ENCODE results near the gene KRTAP22-1.

KRTAP22-1 gene

DNA sequence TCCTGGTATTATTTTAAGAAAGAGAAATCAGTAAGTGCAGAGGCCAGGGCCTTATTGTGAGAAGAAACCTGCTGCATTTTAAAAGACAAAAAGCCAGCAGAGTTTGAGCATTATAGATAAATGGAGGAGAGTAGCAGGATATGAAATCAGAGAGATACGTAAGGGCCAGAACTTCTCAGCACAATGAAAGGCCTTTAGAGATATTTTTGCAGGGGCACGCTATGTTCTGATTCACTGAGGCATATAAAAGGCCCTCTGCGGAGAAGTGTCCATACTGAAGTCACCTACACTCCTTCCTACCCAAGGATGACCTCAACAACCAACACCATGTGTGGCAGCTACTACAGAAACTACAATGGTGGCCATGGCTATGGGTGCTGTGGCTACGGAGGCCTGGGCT lies 8.7 kb upstream of the KRTAP22-1 start, which contains the start of gene KRTAP6-3:
TSS of gene KRTAP6-3 (plus strand) at position 301 of the 400 bp plus-strand sequence. CDS start at position 307, 6 bp downstream.
- Histone ChIP-seq H3K27me3 (ENCODE audit: control insufficient read depth, insufficient read depth, low read length) (no peaks in the 10 kb centered on the region), H3K9ac (ENCODE audit: low read length) (no peak within 1 kb of the TSS), H3K27ac (ENCODE audit: low read depth, low read length) (no peak within 1 kb of the TSS), H3K4me3 (ENCODE audit: low read length) (no peak within 1 kb of the TSS), H3K4me1 (ENCODE audit: control insufficient read depth, insufficient read depth, low read length) (no peaks in the 10 kb centered on the region), H3K36me3 (ENCODE audit: control insufficient read depth, insufficient read depth, low read length) (no peaks in the 10 kb centered on the region)

DNA sequence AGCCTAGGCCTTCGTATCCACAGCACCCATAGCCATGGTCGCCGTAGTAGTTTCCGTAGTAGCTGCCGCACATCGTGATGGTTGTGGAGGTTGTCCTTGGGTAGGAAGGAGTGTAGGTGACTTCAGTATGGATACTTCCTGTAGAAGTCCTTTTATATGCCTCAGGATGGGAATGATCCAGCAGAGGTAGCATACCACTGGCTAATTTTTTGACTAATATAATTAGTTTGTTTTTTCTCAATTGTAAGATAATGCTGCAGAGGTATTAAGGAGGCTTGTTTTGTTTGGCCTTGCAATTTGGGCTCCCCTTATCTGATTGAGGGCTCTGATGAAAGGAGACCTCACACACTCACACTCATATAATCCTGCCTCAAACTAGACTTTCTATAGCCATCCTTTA lies 2.1 kb upstream of the KRTAP22-1 start, which contains the start of gene KRTAP6-2:
TSS of gene KRTAP6-2 (minus strand) at position 101 of the 400 bp plus-strand sequence. CDS start at position 73, 28 bp downstream.
- Histone ChIP-seq H3K36me3 (ENCODE audit: control insufficient read depth, insufficient read depth, low read length) (no peaks in the 10 kb centered on the region), H3K4me1 (ENCODE audit: control insufficient read depth, insufficient read depth, low read length) (no peaks in the 10 kb centered on the region), H3K27ac (ENCODE audit: low read depth, low read length) (no peak within 1 kb of the TSS), H3K9ac (ENCODE audit: low read length) (no peak within 1 kb of the TSS), H3K27me3 (ENCODE audit: control insufficient read depth, insufficient read depth, low read length) (no peaks in the 10 kb centered on the region), H3K4me3 (ENCODE audit: low read length) (no peak within 1 kb of the TSS)

- no peaks in the 10 kb centered on the region for H3K4me1 ChIP-seq (ENCODE audit: control insufficient read depth, insufficient read depth, low read length)
- no peak overlapping the region for H3K4me3 ChIP-seq (ENCODE audit: low read length)
Observed at GRCh38 chr21:30605968-30606367, 5.1 kb downstream of the KRTAP22-1 start.

DNA sequence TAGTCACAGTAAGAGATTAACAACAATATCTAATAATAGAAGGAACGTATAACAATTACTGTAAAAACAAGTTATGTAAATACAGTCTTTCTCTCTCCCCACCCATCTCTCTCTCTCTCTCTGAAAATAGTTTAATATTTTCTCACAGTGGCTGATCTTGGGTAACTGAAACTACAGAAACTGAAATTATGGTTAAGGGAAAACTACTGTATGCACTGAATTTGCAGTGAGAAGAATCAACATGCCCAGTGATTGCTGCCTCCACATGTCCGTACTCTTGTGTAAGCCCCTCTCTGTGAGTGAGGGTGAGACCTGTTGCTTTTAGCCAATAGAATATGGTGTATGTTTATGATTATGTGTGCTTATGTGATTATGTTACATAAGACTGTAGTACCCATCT lies 11.2 kb downstream of the KRTAP22-1 start:
- no peaks in the 10 kb centered on the region for H3K36me3 ChIP-seq (ENCODE audit: control insufficient read depth, insufficient read depth, low read length)
- H3K4me3 ChIP-seq (ENCODE audit: low read length): no peak overlapping the region
- H3K27ac ChIP-seq (ENCODE audit: low read depth, low read length): no peak overlapping the region
- no peak overlapping the region for H3K9ac ChIP-seq (ENCODE audit: low read length)
- no peaks in the 10 kb centered on the region for H3K27me3 ChIP-seq (ENCODE audit: control insufficient read depth, insufficient read depth, low read length)
- no peaks in the 10 kb centered on the region for H3K4me1 ChIP-seq (ENCODE audit: control insufficient read depth, insufficient read depth, low read length)

More at GRCh38 chr21:30605968-30606367, 5.1 kb downstream of the KRTAP22-1 start:
- H3K27me3 ChIP-seq (ENCODE audit: control insufficient read depth, insufficient read depth, low read length): no peaks in the 10 kb centered on the region
- H3K9ac ChIP-seq (ENCODE audit: low read length): no peak overlapping the region
- no peaks in the 10 kb centered on the region for H3K36me3 ChIP-seq (ENCODE audit: control insufficient read depth, insufficient read depth, low read length)
- no peak overlapping the region for H3K27ac ChIP-seq (ENCODE audit: low read depth, low read length)

DNA sequence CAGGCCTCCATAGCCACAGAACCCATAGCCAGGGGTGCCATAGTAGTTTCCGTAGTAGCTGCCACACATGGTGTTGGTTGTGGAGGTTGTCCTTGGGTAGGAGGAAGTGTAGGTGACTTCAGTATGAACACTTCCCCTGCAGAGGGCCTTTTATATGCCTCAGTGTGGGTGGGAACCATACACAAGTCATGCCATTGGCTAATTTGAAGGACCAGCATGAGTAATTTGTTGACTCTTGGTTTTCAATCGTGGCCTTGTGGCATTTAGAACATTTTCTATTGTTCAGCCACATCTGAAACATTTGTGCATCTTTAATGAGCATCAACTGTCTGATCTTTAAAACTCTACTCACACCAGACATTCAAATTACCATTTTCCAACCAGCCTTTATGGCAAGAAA lies 12.9 kb downstream of the KRTAP22-1 start, which contains the start of gene KRTAP6-1:
TSS of gene KRTAP6-1 (minus strand) at position 95 of the 400 bp plus-strand sequence. CDS start at position 69, 26 bp downstream.
- H3K4me1 ChIP-seq (ENCODE audit: control insufficient read depth, insufficient read depth, low read length): no peaks in the 10 kb centered on the region
- H3K27me3 ChIP-seq (ENCODE audit: control insufficient read depth, insufficient read depth, low read length): no peaks in the 10 kb centered on the region
- H3K9ac ChIP-seq (ENCODE audit: low read length): no peak within 1 kb of the TSS
- no peak within 1 kb of the TSS for H3K4me3 ChIP-seq (ENCODE audit: low read length)
- H3K27ac ChIP-seq (ENCODE audit: low read depth, low read length): no peak within 1 kb of the TSS
- no peaks in the 10 kb centered on the region for H3K36me3 ChIP-seq (ENCODE audit: control insufficient read depth, insufficient read depth, low read length)

GRCh38 chr21:30615199-30615598 lies 14.3 kb downstream of the KRTAP22-1 start:
- Histone ChIP-seq H3K4me1 (ENCODE audit: control insufficient read depth, insufficient read depth, low read length) (no peaks in the 10 kb centered on the region), H3K27ac (ENCODE audit: low read depth, low read length) (no peak overlapping the region), H3K9ac (ENCODE audit: low read length) (no peak overlapping the region), H3K27me3 (ENCODE audit: control insufficient read depth, insufficient read depth, low read length) (no peaks in the 10 kb centered on the region), H3K36me3 (ENCODE audit: control insufficient read depth, insufficient read depth, low read length) (no peaks in the 10 kb centered on the region), H3K4me3 (ENCODE audit: low read length) (no peak overlapping the region)

GRCh38 chr21:30616125-30616524 lies 15.2 kb downstream of the KRTAP22-1 start, which contains the start of gene KRTAP20-1:
Gene KRTAP20-1, plus strand, starts transcription at chr21:30616425. Its CDS starts 30 bp downstream, at chr21:30616455.
- no peaks in the 10 kb centered on the region for H3K27me3 ChIP-seq (ENCODE audit: control insufficient read depth, insufficient read depth, low read length)
- no peaks in the 10 kb centered on the region for H3K4me1 ChIP-seq (ENCODE audit: control insufficient read depth, insufficient read depth, low read length)
- no peak within 1 kb of the TSS for H3K9ac ChIP-seq (ENCODE audit: low read length)
- H3K36me3 ChIP-seq (ENCODE audit: control insufficient read depth, insufficient read depth, low read length): no peaks in the 10 kb centered on the region
- H3K27ac ChIP-seq (ENCODE audit: low read depth, low read length): no peak within 1 kb of the TSS
- no peak within 1 kb of the TSS for H3K4me3 ChIP-seq (ENCODE audit: low read length)

DNA sequence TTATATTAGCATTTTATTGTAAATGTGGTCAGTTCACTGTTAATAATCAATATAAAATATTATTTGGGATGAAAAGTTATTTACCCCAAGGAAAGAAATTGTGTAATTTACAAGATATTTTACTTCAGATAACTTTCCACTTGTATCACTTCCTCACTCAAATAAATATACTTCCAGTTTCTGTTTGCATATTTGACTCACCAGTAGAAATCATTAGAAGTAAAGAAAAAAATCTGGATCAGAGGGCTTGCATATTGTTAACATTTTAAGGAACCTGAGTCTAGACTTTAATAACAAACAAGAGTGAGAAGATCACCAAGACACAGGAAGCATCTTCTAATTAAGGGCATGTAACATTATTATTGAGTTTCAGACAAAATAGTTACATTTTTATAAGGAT lies 19.2 kb downstream of the KRTAP22-1 start:
- Histone ChIP-seq H3K4me1 (ENCODE audit: control insufficient read depth, insufficient read depth, low read length) (no peaks in the 10 kb centered on the region), H3K27me3 (ENCODE audit: control insufficient read depth, insufficient read depth, low read length) (no peaks in the 10 kb centered on the region), H3K4me3 (ENCODE audit: low read length) (no peak overlapping the region), H3K36me3 (ENCODE audit: control insufficient read depth, insufficient read depth, low read length) (no peaks in the 10 kb centered on the region), H3K27ac (ENCODE audit: low read depth, low read length) (no peak overlapping the region), H3K9ac (ENCODE audit: low read length) (no peak overlapping the region)

DNA sequence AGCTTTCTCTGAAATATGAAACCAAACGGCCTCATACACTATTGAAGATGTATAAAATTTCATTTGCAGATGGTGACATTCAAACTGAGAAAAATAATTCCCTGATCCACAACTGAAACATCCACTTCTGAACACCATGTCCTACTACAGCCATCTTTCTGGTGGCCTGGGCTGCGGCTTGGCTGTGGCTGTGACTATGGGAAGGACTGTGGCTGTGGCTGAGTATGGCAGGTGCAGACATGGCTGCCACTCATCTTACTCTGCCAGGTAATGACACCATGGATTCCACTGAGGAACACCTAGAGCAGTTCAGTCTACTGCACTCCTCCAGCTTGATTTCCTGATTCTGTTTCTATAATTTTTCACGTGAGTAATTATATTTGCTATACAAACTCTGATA lies 19.6 kb downstream of the KRTAP22-1 start, which contains the start of gene KRTAP20-4:
TSS of gene KRTAP20-4 (plus strand) at position 106 of the 400 bp plus-strand sequence.
- Histone ChIP-seq H3K27ac (ENCODE audit: low read depth, low read length) (no peak within 1 kb of the TSS), H3K4me1 (ENCODE audit: control insufficient read depth, insufficient read depth, low read length) (no peaks in the 10 kb centered on the region), H3K4me3 (ENCODE audit: low read length) (no peak within 1 kb of the TSS), H3K27me3 (ENCODE audit: control insufficient read depth, insufficient read depth, low read length) (no peaks in the 10 kb centered on the region), H3K36me3 (ENCODE audit: control insufficient read depth, insufficient read depth, low read length) (no peaks in the 10 kb centered on the region), H3K9ac (ENCODE audit: low read length) (no peak within 1 kb of the TSS)

- Histone ChIP-seq H3K27me3 (ENCODE audit: control insufficient read depth, insufficient read depth, low read length) (no peaks in the 10 kb centered on the region), H3K4me1 (ENCODE audit: control insufficient read depth, insufficient read depth, low read length) (no peaks in the 10 kb centered on the region), H3K36me3 (ENCODE audit: control insufficient read depth, insufficient read depth, low read length) (no peaks in the 10 kb centered on the region), H3K4me3 (ENCODE audit: low read length) (no peak overlapping the region), H3K9ac (ENCODE audit: low read length) (no peak overlapping the region), H3K27ac (ENCODE audit: low read depth, low read length) (no peak overlapping the region)
Observed at GRCh38 chr21:30623362-30623761, 22.5 kb downstream of the KRTAP22-1 start.

DNA sequence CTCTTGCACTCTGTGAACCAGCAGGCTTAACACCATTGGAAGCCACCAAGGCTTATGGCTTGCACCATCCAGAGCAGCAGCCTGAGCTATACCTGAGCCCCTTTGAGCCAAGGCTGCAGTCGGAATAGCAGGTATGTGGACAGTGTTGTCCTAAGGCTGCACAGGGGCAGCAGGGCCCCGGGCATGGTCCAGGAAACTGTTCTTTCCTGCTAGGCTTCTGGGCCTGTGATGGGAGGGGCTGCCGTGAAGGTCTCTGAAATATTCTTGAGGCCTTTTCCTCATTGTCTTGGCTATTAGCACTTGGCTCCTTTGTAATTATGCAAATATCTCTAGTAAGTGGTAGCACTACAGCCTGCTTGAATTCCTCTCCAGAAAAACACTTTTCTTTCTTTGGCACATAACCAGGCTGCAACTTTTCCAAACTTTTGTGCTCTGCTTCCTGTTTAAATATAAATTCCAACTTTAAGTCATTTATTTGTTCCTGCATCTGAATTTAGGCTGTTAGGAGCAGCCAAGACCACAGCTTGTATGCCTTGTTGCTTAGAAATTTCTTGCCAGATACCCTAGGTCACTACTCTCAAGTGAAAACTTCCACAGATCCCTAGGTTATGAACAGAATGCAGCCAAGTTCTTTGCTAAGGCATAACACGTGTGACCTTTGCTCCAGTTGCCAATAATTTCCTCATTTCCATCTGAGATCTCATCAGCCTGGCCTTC lies 24.7 kb downstream of the KRTAP22-1 start:
- Histone ChIP-seq H3K36me3 (ENCODE audit: control insufficient read depth, insufficient read depth, low read length) (no peaks in the 10 kb centered on the region), H3K4me1 (ENCODE audit: control insufficient read depth, insufficient read depth, low read length) (no peaks in the 10 kb centered on the region), H3K9ac (ENCODE audit: low read length) (no peak overlapping the region), H3K27me3 (ENCODE audit: control insufficient read depth, insufficient read depth, low read length) (no peaks in the 10 kb centered on the region), H3K27ac (ENCODE audit: low read depth, low read length) (no peak overlapping the region), H3K4me3 (ENCODE audit: low read length) (no peak overlapping the region)

DNA sequence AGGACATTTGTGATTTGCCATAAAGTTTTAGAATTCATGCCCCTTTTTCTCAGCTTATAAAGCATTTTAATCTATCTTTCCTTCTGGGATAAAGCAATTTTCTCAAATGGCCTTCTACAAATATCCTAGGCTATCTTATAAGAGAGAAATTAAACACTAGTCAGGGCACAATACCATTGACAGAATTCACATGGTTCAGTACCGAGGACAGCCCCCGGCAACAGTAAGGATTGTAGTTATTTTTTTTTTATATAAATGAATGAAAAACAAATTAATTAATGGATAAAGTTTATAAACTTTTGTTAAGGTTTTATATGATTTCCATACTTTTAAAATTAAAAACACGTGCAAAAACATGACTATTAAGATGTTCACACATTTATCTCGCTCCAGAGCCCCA lies 27.2 kb downstream of the KRTAP22-1 start:
- no peaks in the 10 kb centered on the region for H3K36me3 ChIP-seq (ENCODE audit: control insufficient read depth, insufficient read depth, low read length)

GRCh38 chr21:30629200-30629599 lies 28.3 kb downstream of the KRTAP22-1 start:
- H3K27me3 ChIP-seq (ENCODE audit: control insufficient read depth, insufficient read depth, low read length): no peaks in the 10 kb centered on the region
- no peaks in the 10 kb centered on the region for H3K4me1 ChIP-seq (ENCODE audit: control insufficient read depth, insufficient read depth, low read length)
- H3K27ac ChIP-seq (ENCODE audit: low read depth, low read length): no peak overlapping the region

More for the DNA sequence above, 27.2 kb downstream of the KRTAP22-1 start:
- Histone ChIP-seq H3K4me3 (ENCODE audit: low read length) (no peak overlapping the region), H3K9ac (ENCODE audit: low read length) (no peak overlapping the region), H3K4me1 (ENCODE audit: control insufficient read depth, insufficient read depth, low read length) (no peaks in the 10 kb centered on the region), H3K27me3 (ENCODE audit: control insufficient read depth, insufficient read depth, low read length) (no peaks in the 10 kb centered on the region), H3K27ac (ENCODE audit: low read depth, low read length) (no peak overlapping the region)

More at GRCh38 chr21:30629200-30629599, 28.3 kb downstream of the KRTAP22-1 start:
- no peak overlapping the region for H3K9ac ChIP-seq (ENCODE audit: low read length)
- H3K4me3 ChIP-seq (ENCODE audit: low read length): no peak overlapping the region
- no peaks in the 10 kb centered on the region for H3K36me3 ChIP-seq (ENCODE audit: control insufficient read depth, insufficient read depth, low read length)

All from rectal smooth muscle tissue (tissue), 1 donor.